ENCODE results near the gene ELL3.

The ELL3 gene

GRCh38 chr15:43723151-43723550, 53.6 kb downstream of the ELL3 start:
- DNase-seq (ENCODE audit: low spot score) = no peak

All from CD4-positive, alpha-beta T cell treated with Interleukin-15 for 4 hours (primary cell).